Effector CD4-positive, alpha-beta T cell (primary cell): ENCODE data around the gene ATRN.
"Not testable (repeated sequence)": the region's sequence is repeated elsewhere in the genome, so short reads cannot be mapped to it uniquely, and the experiment has no call there.

Experiments used
- DNase-seq: peaks from one replicate; pipeline ENCODE4 v3.0.0-alpha.2; 2020

ATRN gene

GRCh38 chr20:3521852-3522740, 51.3 kb downstream of the ATRN start:
- no peak for DNase-seq

GRCh38 chr20:3524696-3525095, 53.9 kb downstream of the ATRN start:
- not testable (repeated sequence) for DNase-seq

GRCh38 chr20:3532089-3532615, 61.3 kb downstream of the ATRN start:
- no peak for DNase-seq

- DNase-seq: not testable (repeated sequence)
These were observed 66.9 kb downstream of the ATRN start for GRCh38 chr20:3537733-3538132.

- DNase-seq: no peak
These were observed 68.7 kb downstream of the ATRN start for GRCh38 chr20:3539311-3540107.

GRCh38 chr20:3541887-3542721, 71.3 kb downstream of the ATRN start:
- DNase-seq: no peak

- DNase-seq: no peak
These were observed 73.2 kb downstream of the ATRN start for GRCh38 chr20:3543901-3544507.

- DNase-seq: no peak
These were observed 74.6 kb downstream of the ATRN start for GRCh38 chr20:3545401-3545925.

GRCh38 chr20:3547906-3548305, 77.1 kb downstream of the ATRN start:
- no peak for DNase-seq

- no peak for DNase-seq
These were observed 80.0 kb downstream of the ATRN start for GRCh38 chr20:3550837-3551236.

- DNase-seq: no peak
These were observed 81.0 kb downstream of the ATRN start for GRCh38 chr20:3551681-3552434.

- DNase-seq: no peak
These were observed 82.8 kb downstream of the ATRN start for GRCh38 chr20:3553663-3554062.

- DNase-seq: no peak
These were observed 86.5 kb downstream of the ATRN start for GRCh38 chr20:3557237-3557785.

- DNase-seq: no peak
These were observed 88.4 kb downstream of the ATRN start for GRCh38 chr20:3559231-3559630.

GRCh38 chr20:3559637-3560036, 88.8 kb downstream of the ATRN start:
- DNase-seq: no peak

GRCh38 chr20:3560162-3560561, 89.3 kb downstream of the ATRN start:
- no peak for DNase-seq

- no peak for DNase-seq
These were observed 89.8 kb downstream of the ATRN start for GRCh38 chr20:3560578-3560977.

- no peak for DNase-seq
These were observed 92.3 kb downstream of the ATRN start for GRCh38 chr20:3563133-3563532.

GRCh38 chr20:3563548-3564177, 92.8 kb downstream of the ATRN start:
- DNase-seq: no peak

- no peak for DNase-seq
These were observed 95.0 kb downstream of the ATRN start for GRCh38 chr20:3565851-3566250.
